ENCODE data around the gene WIPI1. TPM values are rescaled to one million over a fixed set of nuclear protein-coding genes. Genes with fewer than 3 reads are reported as not detected.

The WIPI1 gene
- total and polyA plus RNA-seq, 2 of the 13 experiments (the other 11 are each of a cell fraction or from before 2014, with no cell fraction given), result 29.4 to 141 TPM

GRCh38 chr17:68482576-68483041 is 25.3 kb upstream of the WIPI1 start (continued):
- TF ChIP-seq, protein P1, sequence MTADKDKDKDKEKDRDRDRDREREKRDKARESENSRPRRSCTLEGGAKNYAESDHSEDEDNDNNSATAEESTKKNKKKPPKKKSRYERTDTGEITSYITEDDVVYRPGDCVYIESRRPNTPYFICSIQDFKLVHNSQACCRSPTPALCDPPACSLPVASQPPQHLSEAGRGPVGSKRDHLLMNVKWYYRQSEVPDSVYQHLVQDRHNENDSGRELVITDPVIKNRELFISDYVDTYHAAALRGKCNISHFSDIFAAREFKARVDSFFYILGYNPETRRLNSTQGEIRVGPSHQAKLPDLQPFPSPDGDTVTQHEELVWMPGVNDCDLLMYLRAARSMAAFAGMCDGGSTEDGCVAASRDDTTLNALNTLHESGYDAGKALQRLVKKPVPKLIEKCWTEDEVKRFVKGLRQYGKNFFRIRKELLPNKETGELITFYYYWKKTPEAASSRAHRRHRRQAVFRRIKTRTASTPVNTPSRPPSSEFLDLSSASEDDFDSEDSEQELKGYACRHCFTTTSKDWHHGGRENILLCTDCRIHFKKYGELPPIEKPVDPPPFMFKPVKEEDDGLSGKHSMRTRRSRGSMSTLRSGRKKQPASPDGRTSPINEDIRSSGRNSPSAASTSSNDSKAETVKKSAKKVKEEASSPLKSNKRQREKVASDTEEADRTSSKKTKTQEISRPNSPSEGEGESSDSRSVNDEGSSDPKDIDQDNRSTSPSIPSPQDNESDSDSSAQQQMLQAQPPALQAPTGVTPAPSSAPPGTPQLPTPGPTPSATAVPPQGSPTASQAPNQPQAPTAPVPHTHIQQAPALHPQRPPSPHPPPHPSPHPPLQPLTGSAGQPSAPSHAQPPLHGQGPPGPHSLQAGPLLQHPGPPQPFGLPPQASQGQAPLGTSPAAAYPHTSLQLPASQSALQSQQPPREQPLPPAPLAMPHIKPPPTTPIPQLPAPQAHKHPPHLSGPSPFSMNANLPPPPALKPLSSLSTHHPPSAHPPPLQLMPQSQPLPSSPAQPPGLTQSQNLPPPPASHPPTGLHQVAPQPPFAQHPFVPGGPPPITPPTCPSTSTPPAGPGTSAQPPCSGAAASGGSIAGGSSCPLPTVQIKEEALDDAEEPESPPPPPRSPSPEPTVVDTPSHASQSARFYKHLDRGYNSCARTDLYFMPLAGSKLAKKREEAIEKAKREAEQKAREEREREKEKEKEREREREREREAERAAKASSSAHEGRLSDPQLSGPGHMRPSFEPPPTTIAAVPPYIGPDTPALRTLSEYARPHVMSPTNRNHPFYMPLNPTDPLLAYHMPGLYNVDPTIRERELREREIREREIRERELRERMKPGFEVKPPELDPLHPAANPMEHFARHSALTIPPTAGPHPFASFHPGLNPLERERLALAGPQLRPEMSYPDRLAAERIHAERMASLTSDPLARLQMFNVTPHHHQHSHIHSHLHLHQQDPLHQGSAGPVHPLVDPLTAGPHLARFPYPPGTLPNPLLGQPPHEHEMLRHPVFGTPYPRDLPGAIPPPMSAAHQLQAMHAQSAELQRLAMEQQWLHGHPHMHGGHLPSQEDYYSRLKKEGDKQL (CRISPR knock-in tag; IDR thresholded peaks at IDR 0.05; ENCODE audit: low read depth), result peak; percentile 97
- TF ChIP-seq ZNF761 (CRISPR knock-in tag; conservative IDR thresholded peaks at IDR 0.05) (no peak), CCDC6 (CRISPR knock-in tag; IDR thresholded peaks at IDR 0.05) (no peak), NR2F2 (IDR thresholded peaks at IDR 0.05; ENCODE audit: borderline replicate concordance, low read depth) (peak; percentile 97), PREB (CRISPR knock-in tag; IDR thresholded peaks at IDR 0.05) (no peak), SALL1 (CRISPR knock-in tag; IDR thresholded peaks at IDR 0.05) (peak; percentile 37; the same call in 1 of the 2 replicates), TIGD3 (CRISPR knock-in tag; IDR thresholded peaks at IDR 0.05; ENCODE audit: borderline replicate concordance) (no peak), SATB2 (CRISPR knock-in tag; IDR thresholded peaks at IDR 0.05) (no peak), RBM39 (IDR thresholded peaks at IDR 0.05; ENCODE audit: low read depth, low read length, poor library complexity, severe bottlenecking) (no peak), GABPA (IDR thresholded peaks at IDR 0.05; ENCODE audit: low read depth, low read length) (no peak), GABPA (CRISPR knock-in tag; IDR thresholded peaks at IDR 0.05; ENCODE audit: low read depth) (no peak)
- TF ChIP-seq, protein P2, sequence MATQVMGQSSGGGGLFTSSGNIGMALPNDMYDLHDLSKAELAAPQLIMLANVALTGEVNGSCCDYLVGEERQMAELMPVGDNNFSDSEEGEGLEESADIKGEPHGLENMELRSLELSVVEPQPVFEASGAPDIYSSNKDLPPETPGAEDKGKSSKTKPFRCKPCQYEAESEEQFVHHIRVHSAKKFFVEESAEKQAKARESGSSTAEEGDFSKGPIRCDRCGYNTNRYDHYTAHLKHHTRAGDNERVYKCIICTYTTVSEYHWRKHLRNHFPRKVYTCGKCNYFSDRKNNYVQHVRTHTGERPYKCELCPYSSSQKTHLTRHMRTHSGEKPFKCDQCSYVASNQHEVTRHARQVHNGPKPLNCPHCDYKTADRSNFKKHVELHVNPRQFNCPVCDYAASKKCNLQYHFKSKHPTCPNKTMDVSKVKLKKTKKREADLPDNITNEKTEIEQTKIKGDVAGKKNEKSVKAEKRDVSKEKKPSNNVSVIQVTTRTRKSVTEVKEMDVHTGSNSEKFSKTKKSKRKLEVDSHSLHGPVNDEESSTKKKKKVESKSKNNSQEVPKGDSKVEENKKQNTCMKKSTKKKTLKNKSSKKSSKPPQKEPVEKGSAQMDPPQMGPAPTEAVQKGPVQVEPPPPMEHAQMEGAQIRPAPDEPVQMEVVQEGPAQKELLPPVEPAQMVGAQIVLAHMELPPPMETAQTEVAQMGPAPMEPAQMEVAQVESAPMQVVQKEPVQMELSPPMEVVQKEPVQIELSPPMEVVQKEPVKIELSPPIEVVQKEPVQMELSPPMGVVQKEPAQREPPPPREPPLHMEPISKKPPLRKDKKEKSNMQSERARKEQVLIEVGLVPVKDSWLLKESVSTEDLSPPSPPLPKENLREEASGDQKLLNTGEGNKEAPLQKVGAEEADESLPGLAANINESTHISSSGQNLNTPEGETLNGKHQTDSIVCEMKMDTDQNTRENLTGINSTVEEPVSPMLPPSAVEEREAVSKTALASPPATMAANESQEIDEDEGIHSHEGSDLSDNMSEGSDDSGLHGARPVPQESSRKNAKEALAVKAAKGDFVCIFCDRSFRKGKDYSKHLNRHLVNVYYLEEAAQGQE (IDR thresholded peaks at IDR 0.05; ENCODE audit: borderline replicate concordance in 1 of 2, low read depth in 1 of 2, low read length in 2 of 2), result peak in 1 of 2 experiments; percentile 45; a peak in 1 of 4 replicates
- TF ChIP-seq, protein P3, sequence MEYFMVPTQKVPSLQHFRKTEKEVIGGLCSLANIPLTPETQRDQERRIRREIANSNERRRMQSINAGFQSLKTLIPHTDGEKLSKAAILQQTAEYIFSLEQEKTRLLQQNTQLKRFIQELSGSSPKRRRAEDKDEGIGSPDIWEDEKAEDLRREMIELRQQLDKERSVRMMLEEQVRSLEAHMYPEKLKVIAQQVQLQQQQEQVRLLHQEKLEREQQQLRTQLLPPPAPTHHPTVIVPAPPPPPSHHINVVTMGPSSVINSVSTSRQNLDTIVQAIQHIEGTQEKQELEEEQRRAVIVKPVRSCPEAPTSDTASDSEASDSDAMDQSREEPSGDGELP (IDR thresholded peaks at IDR 0.05; ENCODE audit: borderline replicate concordance, low read depth), result peak; percentile 69; the same call in 1 of the 2 replicates
- TF ChIP-seq, protein P4, sequence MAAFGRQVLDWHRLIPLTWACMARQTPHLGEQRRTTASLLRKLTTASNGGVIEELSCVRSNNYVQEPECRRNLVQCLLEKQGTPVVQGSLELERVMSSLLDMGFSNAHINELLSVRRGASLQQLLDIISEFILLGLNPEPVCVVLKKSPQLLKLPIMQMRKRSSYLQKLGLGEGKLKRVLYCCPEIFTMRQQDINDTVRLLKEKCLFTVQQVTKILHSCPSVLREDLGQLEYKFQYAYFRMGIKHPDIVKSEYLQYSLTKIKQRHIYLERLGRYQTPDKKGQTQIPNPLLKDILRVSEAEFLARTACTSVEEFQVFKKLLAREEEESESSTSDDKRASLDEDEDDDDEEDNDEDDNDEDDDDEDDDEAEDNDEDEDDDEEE (CRISPR knock-in tag; IDR thresholded peaks at IDR 0.05), result no peak
- TF ChIP-seq, protein P5, sequence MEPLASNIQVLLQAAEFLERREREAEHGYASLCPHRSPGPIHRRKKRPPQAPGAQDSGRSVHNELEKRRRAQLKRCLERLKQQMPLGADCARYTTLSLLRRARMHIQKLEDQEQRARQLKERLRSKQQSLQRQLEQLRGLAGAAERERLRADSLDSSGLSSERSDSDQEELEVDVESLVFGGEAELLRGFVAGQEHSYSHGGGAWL (CRISPR knock-in tag; IDR thresholded peaks at IDR 0.05), result no peak

Measured in HepG2 (cell line).